Mesodermal cell (in vitro differentiated cells): ENCODE measurements around the gene GPR3.

Experiments
- H3K27ac ChIP-seq: 2 replicates; pipeline ENCODE4 v1.7.0; 2013; ENCODE audit warnings: mild to moderate bottlenecking, low read depth, low read length, moderate library complexity; ENCODE audit not compliant: severe bottlenecking
- H3K36me3 ChIP-seq: 2 replicates; pipeline ENCODE4 v1.7.1; 2013; ENCODE audit warnings: mild to moderate bottlenecking, low read length, moderate library complexity; ENCODE audit not compliant: control insufficient read depth, insufficient read depth
- H3K4me1 ChIP-seq: one replicate; pipeline ENCODE4 v1.7.1; 2013; ENCODE audit warnings: mild to moderate bottlenecking, low read length; ENCODE audit not compliant: insufficient read depth, control insufficient read depth, poor library complexity, severe bottlenecking
- H3K4me3 ChIP-seq: 2 replicates; pipeline ENCODE4 v1.7.0; 2013; ENCODE audit warnings: low read length, control low read depth, mild to moderate bottlenecking; ENCODE audit not compliant: insufficient read depth, poor library complexity, severe bottlenecking; ENCODE audit errors: extremely low read depth
- H3K9me3 ChIP-seq: 2 replicates; pipeline ENCODE4 v1.7.1; 2013; ENCODE audit warnings: mild to moderate bottlenecking, low read length, moderate library complexity; ENCODE audit not compliant: control insufficient read depth
- WGBS, 2 experiments: methylation state at CpG; one replicate each; pipeline ENCODE4 v1.1.5; 2013; ENCODE audit warnings: missing lambda C conversion rate in 2 of 2; ENCODE audit not compliant: insufficient coverage in 2 of 2; 5-methylcytosine and 5-hydroxymethylcytosine counted together

GPR3 gene

GRCh38 chr1:27360159-27361043 is 32.0 kb upstream of the GPR3 start:
- Histone ChIP-seq H3K36me3 (peaks cover 35% of the 10 kb centered on the region), H3K4me3 (peak overlapping the region; percentile 31)
- 15 to 17% methylated on average over 58 to 60 of the region's 71 CpGs for WGBS, 2 experiments

GRCh38 chr1:27361044-27361402 is 31.4 kb upstream of the GPR3 start:
- 55 to 61% methylated on average over 15 to 16 of the region's 21 CpGs for WGBS, 2 experiments
- Histone ChIP-seq H3K4me3 (peak overlapping the region; percentile 31), H3K36me3 (peaks cover 29% of the 10 kb centered on the region), H3K4me1 (peaks cover 20% of the 10 kb centered on the region), H3K9me3 (no peaks in the 10 kb centered on the region), H3K27ac (no peak overlapping the region)

More at GRCh38 chr1:27360159-27361043, 32.0 kb upstream of the GPR3 start:
- Histone ChIP-seq H3K9me3 (no peaks in the 10 kb centered on the region), H3K4me1 (peaks cover 20% of the 10 kb centered on the region), H3K27ac (no peak overlapping the region)

GRCh38 chr1:27361553-27361952 is 30.9 kb upstream of the GPR3 start:
- 94 to 95% methylated on average over 5 to 6 of the region's 8 CpGs for WGBS, 2 experiments
- no peaks in the 10 kb centered on the region for H3K9me3 ChIP-seq
- H3K4me3 ChIP-seq, result no peak overlapping the region
- H3K4me1 ChIP-seq, result peaks cover 20% of the 10 kb centered on the region
- H3K36me3 ChIP-seq, result peaks cover 23% of the 10 kb centered on the region
- no peak overlapping the region for H3K27ac ChIP-seq

GRCh38 chr1:27363766-27364695 is 28.4 kb upstream of the GPR3 start:
- 82 to 87% methylated on average over 21 to 25 of the region's 26 CpGs for WGBS, 2 experiments
- peak overlapping the region; percentile 92 for H3K27ac ChIP-seq
- H3K9me3 ChIP-seq, result no peaks in the 10 kb centered on the region
- peaks cover 19% of the 10 kb centered on the region for H3K4me1 ChIP-seq
- H3K4me3 ChIP-seq, result no peak overlapping the region
- H3K36me3 ChIP-seq, result peaks cover 12% of the 10 kb centered on the region

GRCh38 chr1:27364696-27365371 is 27.6 kb upstream of the GPR3 start:
- 85 to 92% methylated on average over 7 to 8 of the region's 11 CpGs for WGBS, 2 experiments
- peak overlapping the region; percentile 92 for H3K27ac ChIP-seq
- peak overlapping the region; percentile 67 for H3K4me3 ChIP-seq

GRCh38 chr1:27365372-27366112 is 26.9 kb upstream of the GPR3 start:
- H3K4me3 ChIP-seq, result peak overlapping the region; percentile 67
- no peaks in the 10 kb centered on the region for H3K9me3 ChIP-seq
- H3K36me3 ChIP-seq, result peaks cover 9% of the 10 kb centered on the region
- H3K4me1 ChIP-seq, result peaks cover 15% of the 10 kb centered on the region
- H3K27ac ChIP-seq, result peak overlapping the region; percentile 92
- WGBS, 2 experiments, result 8 to 11% methylated on average over 28 to 32 of the region's 40 CpGs

More at GRCh38 chr1:27364696-27365371, 27.6 kb upstream of the GPR3 start:
- H3K36me3 ChIP-seq, result peaks cover 9% of the 10 kb centered on the region
- no peaks in the 10 kb centered on the region for H3K9me3 ChIP-seq
- H3K4me1 ChIP-seq, result peaks cover 15% of the 10 kb centered on the region

- Histone ChIP-seq H3K9me3 (no peaks in the 10 kb centered on the region), H3K4me1 (peaks cover 15% of the 10 kb centered on the region), H3K4me3 (peak overlapping the region; percentile 67), H3K27ac (peak overlapping the region; percentile 92), H3K36me3 (peaks cover 8% of the 10 kb centered on the region)
- 0% methylated on average over 13 to 28 of the region's 30 CpGs for WGBS, 2 experiments
Measured at GRCh38 chr1:27366113-27366410, 26.4 kb upstream of the GPR3 start.

GRCh38 chr1:27366411-27367159 is 25.8 kb upstream of the GPR3 start, which contains the start of gene MAP3K6:
TSS of gene MAP3K6 (minus strand) at chr1:27366961. CDS start at chr1:27366597, 364 bp downstream.
- Histone ChIP-seq H3K27ac (peak within 1 kb of the TSS; percentile 92), H3K9me3 (no peaks in the 10 kb centered on the region), H3K36me3 (peaks cover 4% of the 10 kb centered on the region), H3K4me3 (peak within 1 kb of the TSS; percentile 67), H3K4me1 (peaks cover 15% of the 10 kb centered on the region)
- 0% methylated on average over 55 to 65 of the region's 67 CpGs for WGBS, 2 experiments

- 45 to 52% methylated on average over 8 of the region's 8 CpGs for WGBS, 2 experiments
- H3K9me3 ChIP-seq, result no peaks in the 10 kb centered on the region
- H3K4me3 ChIP-seq, result peak overlapping the region; percentile 67
- peaks cover 15% of the 10 kb centered on the region for H3K4me1 ChIP-seq
- peaks cover 4% of the 10 kb centered on the region for H3K36me3 ChIP-seq
- peak overlapping the region; percentile 92 for H3K27ac ChIP-seq
Measured at GRCh38 chr1:27367160-27367650, 25.2 kb upstream of the GPR3 start.
